HG02885 (cell line): Measurements from ENCODE around the gene TXNL4A.
A peak's percentile ranks its signal among the peaks of the same experiment; 100 is the strongest.
"Not testable (repeated sequence)": the region's sequence is repeated elsewhere in the genome, so short reads cannot be mapped to it uniquely, and the experiment has no call there.

Source experiments
- ATAC-seq: cut with Tn5 transposase; IDR thresholded peaks from one replicate; pipeline ENCODE4 v1.9.1; 2021; ENCODE audit warnings: mild to moderate bottlenecking; ENCODE audit not compliant: unreplicated experiment, poor library complexity

The TXNL4A gene, protein sequence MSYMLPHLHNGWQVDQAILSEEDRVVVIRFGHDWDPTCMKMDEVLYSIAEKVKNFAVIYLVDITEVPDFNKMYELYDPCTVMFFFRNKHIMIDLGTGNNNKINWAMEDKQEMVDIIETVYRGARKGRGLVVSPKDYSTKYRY

DNA sequence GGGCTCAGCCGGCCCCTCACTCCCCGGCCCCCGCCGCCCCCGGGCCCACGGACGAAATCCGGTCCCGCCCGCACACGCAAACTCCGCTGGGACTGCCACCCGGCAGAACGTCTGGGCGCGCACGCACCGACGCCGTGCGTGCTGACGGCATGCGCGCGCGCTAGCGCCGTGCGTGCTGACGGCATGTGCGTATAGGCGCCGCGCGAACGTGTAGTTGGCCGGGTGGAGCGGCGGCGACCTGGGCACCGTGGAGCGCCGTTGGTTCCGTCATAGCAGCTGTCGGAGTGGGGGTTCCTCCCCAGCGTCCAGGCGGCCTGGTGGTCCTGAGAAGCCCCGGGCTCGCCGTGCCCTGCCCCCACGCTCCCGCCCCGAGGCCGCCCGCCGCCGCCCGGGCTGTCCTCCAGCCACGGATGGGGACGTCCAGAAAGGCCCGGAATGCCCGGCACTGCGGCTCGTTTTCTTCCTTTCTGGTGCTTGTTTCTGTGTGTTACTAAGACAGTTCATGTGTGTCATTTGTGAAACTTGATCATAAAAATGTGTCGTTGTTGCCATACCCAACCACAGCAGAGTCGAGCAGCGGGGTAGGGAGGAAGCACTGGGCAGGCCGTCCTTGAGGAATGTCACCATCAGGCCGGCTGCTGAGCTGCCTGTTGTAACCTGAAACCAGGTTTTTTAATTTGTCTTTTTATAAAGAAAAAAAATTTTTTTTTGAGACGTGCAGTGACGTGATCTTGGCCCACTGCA, at the start of gene TXNL4A:
Gene TXNL4A, minus strand, starts transcription at position 113 of the 744 bp plus-strand sequence. CDS start 171 bp downstream, outside the sequence.
- peak; percentile 97 for ATAC-seq

DNA sequence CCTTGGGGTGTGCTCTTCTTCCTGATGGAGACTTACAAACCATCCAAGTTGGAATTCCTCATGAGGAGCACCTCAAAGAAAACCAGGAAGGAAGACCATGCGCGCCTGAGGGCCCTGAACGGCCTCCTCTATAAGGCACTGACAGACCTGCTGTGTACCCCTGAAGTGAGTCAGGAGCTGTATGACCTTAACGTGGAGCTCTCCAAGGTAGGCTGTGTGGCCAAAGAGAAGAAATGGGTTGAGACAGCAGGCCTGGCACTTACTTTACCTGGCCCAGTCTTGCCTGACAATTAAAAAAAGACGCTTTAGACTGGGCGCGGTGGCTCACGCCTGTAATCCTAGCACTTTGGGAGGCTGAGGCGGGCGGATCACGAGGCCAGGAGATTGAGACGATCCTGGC, 48.9 kb upstream of the TXNL4A start:
- no peak for ATAC-seq

DNA sequence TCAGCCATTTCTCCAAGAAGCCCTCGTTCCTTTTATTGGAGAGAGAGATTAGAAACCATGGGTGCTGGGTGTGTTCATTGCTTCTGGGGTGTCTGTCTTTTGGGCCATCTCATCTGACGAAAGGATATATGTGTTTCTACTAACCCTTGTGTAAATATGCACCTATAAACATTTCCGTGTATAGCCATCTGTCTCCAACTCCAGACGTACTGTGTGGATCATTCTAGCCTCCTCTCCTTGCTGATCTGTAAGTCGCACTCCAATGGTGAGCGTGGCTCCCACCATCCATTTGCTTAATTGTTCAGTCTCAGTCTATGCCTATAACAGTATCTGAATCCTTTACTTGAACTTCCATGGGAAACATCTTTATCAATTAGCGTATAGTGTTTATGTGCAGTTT, 47.6 kb upstream of the TXNL4A start:
- ATAC-seq: no peak

DNA sequence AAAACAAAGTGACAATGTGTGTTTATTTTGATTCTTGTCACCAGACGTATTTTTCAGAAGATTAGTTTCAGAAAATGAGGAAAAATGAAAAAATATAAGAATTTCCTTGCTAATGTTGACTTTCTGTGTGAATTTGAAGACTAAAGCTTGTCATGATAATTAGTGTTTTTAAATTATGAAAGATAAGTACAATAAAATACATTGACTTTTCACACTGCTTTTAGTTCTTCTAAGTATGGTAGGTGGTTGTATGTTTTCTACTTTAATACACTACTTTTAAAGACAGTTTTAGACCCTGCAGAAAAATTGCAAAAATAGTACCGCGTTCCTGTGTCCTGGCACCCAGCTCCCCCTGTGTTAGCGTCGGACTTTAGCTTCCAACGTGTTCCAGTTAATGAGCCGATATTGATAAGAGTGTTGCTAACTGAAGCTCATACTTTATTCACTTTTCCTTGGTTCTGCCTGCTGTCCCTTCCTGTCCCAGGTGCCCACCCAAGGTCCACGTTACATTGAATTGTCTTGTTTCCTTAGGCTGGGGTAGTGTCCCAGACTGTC, 46.6 kb upstream of the TXNL4A start:
- ATAC-seq: no peak

DNA sequence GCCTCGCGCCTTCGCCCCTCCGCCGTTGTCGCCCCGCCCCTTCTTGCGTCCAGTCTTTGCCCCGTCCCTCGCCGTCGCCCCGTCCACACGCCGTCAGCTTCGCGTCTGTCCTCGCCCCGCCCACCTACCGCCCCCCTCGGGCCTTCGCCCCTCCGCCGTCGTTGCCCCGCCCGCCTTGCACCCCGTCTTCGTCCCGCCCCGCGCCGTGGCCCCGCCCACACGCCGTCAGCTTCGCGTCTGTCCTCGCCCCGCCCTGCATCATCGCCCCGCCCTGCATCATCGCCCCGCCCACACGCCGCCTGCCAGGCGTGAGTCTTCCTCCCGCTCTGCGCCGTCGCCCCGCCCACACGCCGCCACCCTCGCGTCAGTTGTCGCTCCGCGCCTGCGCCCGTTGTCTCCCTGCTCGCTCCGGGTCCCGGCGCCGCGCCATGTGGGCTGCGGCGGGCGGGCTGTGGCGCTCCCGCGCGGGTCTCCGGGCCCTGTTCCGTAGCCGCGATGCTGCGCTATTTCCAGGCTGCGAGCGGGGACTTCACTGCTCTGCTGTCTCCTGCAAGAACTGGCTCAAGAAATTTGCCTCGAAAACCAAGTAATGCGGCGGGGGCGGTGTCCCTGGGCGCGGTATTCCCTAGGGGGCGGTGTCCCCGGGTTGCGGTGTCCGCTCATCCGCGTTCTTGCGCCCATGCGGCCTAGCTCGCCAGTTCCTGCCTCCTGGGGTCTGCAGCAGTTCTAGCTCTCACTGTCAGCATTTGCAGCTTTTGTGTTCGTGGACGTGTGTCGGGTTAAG, 45.9 kb upstream of the TXNL4A start, which contains the start of gene RBFA:
Gene RBFA, plus strand, starts transcription at position 367 of the 784 bp plus-strand sequence. Its CDS starts 62 bp downstream, at position 429.
- ATAC-seq: peak; percentile 75

DNA sequence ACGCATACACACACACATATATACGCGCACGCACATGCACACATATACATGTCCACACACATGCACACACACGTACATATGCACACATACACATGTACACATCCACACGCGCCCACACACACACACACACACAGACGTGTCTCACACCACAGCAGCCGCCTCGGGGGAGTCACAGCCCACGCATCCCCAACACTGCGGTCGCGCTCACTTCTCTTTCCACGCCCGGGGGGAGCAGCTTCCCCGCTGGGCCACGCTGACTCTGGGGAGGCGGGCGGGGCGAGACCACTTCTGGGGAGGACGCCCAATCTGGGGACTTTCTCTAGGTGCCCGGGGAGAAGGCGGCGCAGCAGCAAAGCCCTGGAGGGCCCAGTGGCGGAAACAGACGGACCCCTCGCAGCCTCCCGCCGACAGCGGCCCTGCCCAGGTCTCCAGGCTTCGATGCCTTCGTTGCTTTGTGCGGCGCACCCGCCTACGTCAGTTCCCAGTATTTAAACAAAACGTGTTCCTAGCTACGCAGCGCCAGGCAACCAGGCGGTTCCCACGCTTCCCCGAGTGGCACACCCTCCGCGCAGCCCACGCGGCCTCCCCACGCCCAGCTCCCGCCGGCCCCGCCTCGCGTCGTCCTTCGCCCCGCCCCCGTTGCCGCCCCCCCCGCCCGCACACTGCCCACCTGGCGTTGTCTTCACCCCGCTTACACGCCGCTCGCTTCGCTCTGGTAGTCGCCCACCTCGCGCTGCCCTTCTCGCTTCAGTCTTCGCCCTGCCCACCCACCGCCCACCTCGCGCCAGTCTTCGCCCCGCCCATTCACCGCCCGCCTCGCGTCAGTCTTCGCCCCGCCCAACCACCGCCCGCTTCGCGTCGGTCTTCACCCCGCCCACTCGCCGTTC, 45.1 kb upstream of the TXNL4A start:
- peak; percentile 51 for ATAC-seq

DNA sequence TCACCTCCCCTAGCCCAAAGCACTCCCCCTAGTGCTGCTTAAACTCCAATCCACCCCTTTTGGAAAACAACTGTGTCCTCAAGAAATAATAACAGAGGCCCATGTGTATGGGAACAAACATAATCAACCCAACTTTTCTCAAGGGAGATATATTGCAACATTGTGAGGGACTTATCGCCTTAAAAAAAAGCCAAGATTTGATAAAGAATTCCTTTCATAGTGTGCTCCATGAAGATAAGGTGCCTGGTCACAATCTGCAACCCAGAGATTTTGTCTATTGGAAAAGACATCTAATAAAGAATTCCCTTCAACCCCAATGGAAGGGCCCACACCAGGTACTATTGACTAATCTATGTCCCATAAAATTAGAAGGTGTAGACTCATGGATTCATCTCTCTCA, 41.3 kb upstream of the TXNL4A start:
- no peak for ATAC-seq

DNA sequence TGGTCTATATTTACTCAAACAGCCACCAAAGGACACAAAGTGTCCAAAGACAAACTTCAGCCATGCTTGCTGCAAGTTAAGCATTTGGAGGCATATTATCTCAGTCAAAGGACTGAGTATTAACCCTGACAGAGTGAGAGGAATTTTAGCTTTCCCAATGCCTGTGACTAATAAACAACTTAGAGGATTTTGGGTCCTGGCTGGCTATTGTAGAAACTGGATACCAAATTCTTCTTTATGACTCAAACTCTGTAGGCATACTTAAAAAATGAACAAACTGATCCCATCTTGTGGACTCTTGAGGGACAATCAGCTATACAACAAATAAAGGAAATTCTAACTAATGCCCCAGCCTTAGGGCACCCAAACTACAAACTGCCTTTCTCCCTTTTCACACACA, 39.4 kb upstream of the TXNL4A start:
- ATAC-seq: not testable (repeated sequence)

DNA sequence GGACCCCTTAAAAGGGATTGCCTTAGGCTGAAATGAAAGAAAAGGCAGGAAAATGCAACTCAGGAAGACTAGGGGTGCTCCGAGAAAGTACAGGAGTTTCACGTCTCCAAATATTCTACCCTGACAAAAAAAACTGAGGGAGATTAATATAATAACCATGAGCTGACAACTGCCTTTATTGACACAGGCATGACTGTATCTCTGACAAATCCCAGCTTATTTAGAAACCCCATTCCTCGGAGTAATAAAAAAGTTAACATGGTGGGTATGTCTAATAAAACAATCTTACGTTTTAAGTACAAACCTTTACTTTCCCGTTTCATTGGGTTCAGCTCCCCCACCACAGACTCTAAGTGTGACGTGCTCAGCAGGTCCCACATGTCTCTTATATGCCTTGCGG, 38.0 kb upstream of the TXNL4A start:
- no peak for ATAC-seq

DNA sequence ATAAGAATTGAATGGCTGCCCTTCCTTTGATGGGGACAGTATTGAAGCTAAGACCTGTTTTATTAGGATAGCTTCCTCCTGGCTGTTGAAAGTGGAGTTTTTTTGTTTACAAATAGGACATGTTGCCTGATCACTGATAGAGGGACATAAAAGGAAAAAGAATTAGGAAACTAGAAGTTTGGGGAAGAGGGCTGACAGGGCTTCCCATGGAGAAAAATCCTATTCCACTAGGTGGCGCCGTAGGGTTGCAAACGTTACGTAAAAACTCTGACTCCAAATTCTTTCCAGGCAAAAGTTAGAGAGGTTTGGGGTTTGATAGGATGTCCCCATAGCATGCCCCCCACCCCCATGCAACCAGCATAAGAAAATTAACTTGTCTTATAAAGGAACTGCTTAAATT, 34.8 kb upstream of the TXNL4A start:
- ATAC-seq: no peak

DNA sequence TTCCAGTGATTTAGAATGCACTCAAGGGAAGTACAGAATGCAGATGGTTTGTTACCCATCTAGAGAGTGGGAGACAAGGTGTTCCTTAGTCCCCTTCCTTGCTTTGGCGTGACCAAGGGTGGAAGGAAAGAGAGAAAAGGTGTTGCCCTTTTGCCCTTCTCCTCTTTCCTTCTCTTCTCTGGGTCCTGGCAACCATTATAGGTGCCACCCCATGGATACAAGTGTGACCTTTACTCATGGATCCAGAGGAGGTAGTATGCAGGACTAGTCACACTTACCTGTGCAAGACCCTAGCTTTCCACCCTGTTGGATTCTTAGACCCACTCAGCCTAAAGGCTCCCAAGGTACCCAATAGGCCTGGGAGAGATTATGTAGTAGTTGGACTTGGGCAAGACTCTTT, 34.2 kb upstream of the TXNL4A start:
- no peak for ATAC-seq

DNA sequence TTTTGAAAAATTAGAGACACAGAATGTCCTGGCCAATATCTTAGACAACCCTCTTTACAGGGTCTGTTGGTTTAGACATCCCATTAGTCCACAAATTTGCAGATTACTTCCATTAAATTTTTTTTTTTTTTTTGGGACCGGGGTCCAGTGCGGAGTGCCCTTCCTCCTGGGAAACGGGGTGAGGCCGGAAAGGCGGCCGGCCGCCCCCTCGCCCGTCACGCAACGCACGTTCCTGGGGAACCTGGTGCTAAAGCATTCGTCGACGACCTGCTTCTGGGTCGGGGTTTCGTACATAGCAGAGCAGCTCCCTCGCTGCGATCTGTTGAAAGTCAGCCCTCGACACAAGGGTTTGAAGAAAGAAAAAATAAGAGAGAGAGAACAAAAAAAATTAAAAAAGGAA, 24.4 kb upstream of the TXNL4A start:
- no peak for ATAC-seq

DNA sequence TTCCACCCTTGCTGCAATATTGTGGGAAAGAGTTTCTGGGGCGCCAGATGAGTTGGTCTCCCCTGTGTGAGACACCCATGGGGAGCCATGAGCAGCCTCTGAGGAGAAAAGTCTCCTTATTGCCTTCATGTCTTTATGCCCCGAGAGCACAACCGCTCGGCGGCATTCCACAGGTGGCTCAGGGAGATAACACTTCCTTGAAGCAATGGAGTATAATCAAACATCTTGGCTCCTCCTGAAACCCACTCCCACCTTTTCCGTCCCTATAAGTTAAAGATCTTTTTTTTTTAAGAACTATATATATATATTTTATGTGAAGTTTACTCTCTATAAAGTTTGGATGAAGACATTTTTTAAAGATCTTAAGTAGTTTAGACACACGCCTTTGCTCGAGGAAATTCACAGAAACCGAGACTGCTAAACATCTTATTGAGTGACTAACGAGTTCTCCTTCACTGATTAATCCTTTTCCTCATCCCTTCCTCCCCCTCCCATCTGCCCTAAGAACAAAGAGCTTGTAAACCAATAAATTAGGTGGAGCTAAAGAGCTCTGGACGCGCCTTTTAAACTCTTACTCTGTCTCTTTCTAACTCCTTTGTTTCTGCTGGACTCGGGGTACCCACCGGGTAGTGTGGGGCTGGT, 23.3 kb upstream of the TXNL4A start:
- not testable (repeated sequence) for ATAC-seq

DNA sequence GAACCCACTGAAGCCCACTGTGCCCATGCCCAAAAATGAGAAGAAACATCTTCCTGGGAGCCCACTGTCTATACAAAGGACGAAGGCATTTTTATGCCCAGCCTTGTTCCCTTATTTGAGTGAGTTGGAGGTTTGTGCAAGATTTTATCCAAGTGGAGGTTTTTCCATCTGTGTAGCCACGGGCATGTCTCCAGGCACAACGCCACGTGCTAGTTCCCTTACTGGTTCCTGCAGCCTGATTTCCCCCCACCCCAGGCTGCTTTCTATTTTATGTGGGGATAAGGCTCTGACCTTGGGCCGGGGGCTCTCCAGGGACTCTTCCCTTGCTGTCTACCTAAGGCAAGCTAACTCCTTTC, 22.2 kb upstream of the TXNL4A start:
- no peak for ATAC-seq

DNA sequence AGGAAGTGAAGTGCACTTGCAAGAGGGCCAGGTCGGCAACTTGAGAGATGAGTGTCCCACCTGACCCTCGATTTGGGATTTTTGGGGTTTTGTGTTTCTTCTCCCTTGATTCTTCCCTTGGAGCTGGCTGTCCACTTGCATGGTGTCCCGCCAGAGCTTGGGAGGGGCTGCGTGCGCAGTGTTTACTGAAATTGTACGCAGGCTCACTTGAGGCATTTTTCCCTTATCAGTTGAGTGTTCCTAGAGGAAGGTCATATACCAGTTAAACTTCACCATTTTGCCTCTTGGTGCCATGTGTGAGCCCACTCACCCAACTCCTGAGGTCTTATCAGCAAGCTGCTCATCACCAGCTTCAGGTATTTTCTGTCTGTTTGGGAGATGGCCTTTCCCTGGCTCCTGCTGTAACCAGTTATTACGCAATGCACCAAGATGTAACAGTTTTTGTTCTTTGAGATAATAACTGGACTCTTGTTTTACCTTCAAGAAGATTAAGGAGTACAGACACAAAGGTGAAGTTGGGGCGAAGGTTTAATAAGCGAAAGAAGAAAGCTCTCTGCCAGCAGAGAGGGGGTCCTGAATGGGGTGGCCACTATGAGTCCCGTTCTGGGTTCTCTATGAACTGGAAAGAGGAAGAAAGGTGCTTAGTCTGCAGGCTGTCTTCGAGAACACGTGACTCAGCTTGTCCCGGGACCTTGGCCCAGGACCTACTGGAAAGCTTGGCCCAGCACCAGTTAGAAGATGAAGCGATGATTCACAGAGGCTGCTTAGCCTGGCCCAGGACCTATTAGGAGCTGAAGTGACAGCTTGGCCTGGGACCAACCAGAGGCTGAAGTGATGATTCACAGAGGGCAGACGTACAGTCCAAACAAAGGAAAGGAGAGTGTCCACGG, 21.5 kb upstream of the TXNL4A start:
- no peak for ATAC-seq

DNA sequence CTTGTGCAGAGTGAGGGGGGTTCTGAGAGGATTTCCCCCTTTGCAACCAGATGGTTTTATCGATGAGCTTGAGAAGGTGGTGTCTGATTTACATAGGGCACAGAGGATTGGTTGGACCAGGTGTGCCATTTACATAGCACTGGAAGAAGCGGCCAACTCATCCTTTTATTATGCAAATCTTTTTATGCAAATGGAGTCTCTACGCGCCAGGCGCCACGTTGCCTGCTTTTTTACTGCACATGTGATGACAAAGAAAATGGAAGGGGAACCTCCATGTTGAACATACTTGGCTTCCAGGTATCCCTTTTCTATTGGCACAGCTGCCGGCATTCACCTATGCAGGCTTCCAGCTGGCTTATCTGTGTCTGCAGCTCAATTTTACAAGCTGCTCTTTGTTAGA, 18.4 kb upstream of the TXNL4A start:
- ATAC-seq: no peak

DNA sequence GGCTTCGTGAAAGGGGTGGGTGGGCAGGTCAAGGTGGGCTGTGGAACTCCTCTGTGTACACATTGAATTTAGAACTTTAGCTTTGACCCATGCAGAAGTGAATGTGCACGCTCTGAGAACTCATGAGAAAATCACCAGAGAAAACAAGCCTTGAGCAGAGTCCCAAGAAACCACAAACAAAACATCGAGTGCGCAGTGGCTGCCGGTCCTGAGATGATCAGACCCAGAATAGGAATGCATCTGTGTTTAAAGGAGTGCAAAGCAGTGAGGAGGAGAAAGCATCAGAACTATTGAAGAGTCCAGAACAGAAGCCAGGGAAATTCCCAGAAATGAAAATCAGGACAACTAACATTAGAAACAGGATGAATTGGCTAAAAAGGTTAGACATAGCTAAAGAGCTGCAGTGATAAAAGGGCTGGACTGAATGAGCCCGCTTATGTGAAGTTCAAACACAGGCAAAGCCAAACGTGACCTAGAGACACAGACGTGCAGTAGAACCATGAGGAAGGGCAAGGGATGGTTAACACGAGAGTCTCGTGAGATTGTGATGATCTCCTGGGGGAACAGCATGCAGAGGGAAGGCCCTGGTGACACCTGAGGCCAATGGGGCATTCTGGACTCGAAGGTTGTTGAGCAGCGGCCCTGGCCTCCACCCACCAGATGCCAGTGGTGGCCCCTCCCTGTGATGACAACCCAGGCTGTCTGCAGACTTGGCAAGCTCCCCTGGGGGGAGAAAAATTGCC, 16.4 kb upstream of the TXNL4A start:
- no peak for ATAC-seq

DNA sequence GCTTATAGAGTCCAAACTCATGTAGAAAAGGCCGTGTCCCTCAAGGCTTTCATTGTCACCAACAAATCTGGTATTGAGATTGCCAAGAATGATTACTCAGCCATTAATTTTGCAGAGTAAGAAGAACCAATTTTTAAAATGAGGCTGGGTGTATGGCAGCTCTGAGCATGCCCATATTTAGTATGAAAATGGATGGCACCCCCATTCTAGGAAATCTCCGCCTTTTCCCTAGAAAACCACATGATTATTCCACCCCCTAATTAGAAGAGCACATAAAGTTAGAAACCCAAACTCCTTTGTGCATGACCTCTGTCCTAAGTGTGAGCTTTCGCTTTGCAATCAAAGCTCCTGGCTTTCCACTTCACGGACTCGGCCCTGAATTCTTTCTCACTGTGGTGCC, 14.1 kb upstream of the TXNL4A start:
- ATAC-seq: no peak
